ENCODE measurements around the gene ABI3BP. TPM values are rescaled to one million over a fixed set of nuclear protein-coding genes. Genes with fewer than 3 reads are reported as not detected.
A peak's percentile ranks its signal among the peaks of the same experiment; 100 is the strongest.

The ABI3BP gene
- total RNA-seq, 2 donors from 2014 or later: 46.8 to 185 TPM

GRCh38 chr3:100913870-100914648 lies 79.2 kb downstream of the ABI3BP start:
- no peak overlapping the region for H3K4me3 ChIP-seq
- DNase-seq (ENCODE audit: low spot score) (peak; percentile 4), ATAC-seq (ENCODE audit: insufficient number of reproducible peaks, low FRiP score, low read depth) (no peak)
- TF ChIP-seq CTCF (IDR thresholded peaks at IDR 0.05): no peak
- H3K4me1 ChIP-seq (ENCODE audit: control insufficient read depth in 1 of 2, low read depth in 2 of 2): peaks cover 6 to 32% of the 10 kb centered on the region in 2 donors
- no peaks in the 10 kb centered on the region for H3K9me3 ChIP-seq
- H3K27me3 ChIP-seq (replicated peaks; ENCODE audit: insufficient read depth): no peaks in the 10 kb centered on the region
- H3K36me3 ChIP-seq: no peaks in the 10 kb centered on the region
- H3K27ac ChIP-seq: no peak overlapping the region

GRCh38 chr3:100912976-100913545 lies 80.2 kb downstream of the ABI3BP start:
- Histone ChIP-seq H3K4me1 (ENCODE audit: control insufficient read depth in 1 of 2, low read depth in 2 of 2) (peaks cover 6 to 32% of the 10 kb centered on the region in 2 donors), H3K4me3 (no peak overlapping the region), H3K36me3 (no peaks in the 10 kb centered on the region), H3K27ac (no peak overlapping the region), H3K9me3 (no peaks in the 10 kb centered on the region), H3K27me3 (replicated peaks; ENCODE audit: insufficient read depth) (no peaks in the 10 kb centered on the region)
- DNase-seq (ENCODE audit: low spot score) (no peak), ATAC-seq (ENCODE audit: insufficient number of reproducible peaks, low FRiP score, low read depth) (no peak)
- TF ChIP-seq CTCF (IDR thresholded peaks at IDR 0.05): no peak

- no peak overlapping the region for H3K27ac ChIP-seq
- no peak for TF ChIP-seq CTCF (IDR thresholded peaks at IDR 0.05)
Measured at GRCh38 chr3:100912571-100912970, 80.7 kb downstream of the ABI3BP start.

GRCh38 chr3:100911956-100912355 lies 81.3 kb downstream of the ABI3BP start:
- Histone ChIP-seq H3K4me1 (ENCODE audit: control insufficient read depth in 1 of 2, low read depth in 2 of 2) (peaks cover 6 to 32% of the 10 kb centered on the region in 2 donors), H3K27ac (no peak overlapping the region), H3K9me3 (no peaks in the 10 kb centered on the region), H3K27me3 (replicated peaks; ENCODE audit: insufficient read depth) (no peaks in the 10 kb centered on the region), H3K4me3 (no peak overlapping the region), H3K36me3 (no peaks in the 10 kb centered on the region)
- no peak for TF ChIP-seq CTCF (IDR thresholded peaks at IDR 0.05)
- ATAC-seq (ENCODE audit: insufficient number of reproducible peaks, low FRiP score, low read depth) (no peak), DNase-seq (ENCODE audit: low spot score) (no peak)

More at GRCh38 chr3:100912571-100912970, 80.7 kb downstream of the ABI3BP start:
- H3K36me3 ChIP-seq: no peaks in the 10 kb centered on the region
- peaks cover 6 to 32% of the 10 kb centered on the region in 2 donors for H3K4me1 ChIP-seq (ENCODE audit: control insufficient read depth in 1 of 2, low read depth in 2 of 2)
- no peaks in the 10 kb centered on the region for H3K9me3 ChIP-seq
- H3K27me3 ChIP-seq (replicated peaks; ENCODE audit: insufficient read depth): no peaks in the 10 kb centered on the region
- no peak for ATAC-seq (ENCODE audit: insufficient number of reproducible peaks, low FRiP score, low read depth)
- no peak overlapping the region for H3K4me3 ChIP-seq
- no peak for DNase-seq (ENCODE audit: low spot score)

- Histone ChIP-seq H3K9me3 (no peaks in the 10 kb centered on the region), H3K27ac (no peak overlapping the region), H3K4me3 (no peak overlapping the region), H3K4me1 (ENCODE audit: control insufficient read depth in 1 of 2, low read depth in 2 of 2) (peaks cover 6 to 26% of the 10 kb centered on the region in 2 donors), H3K36me3 (no peaks in the 10 kb centered on the region), H3K27me3 (replicated peaks; ENCODE audit: insufficient read depth) (no peaks in the 10 kb centered on the region)
- DNase-seq (ENCODE audit: low spot score) (no peak), ATAC-seq (ENCODE audit: insufficient number of reproducible peaks, low FRiP score, low read depth) (no peak)
- TF ChIP-seq CTCF (IDR thresholded peaks at IDR 0.05): no peak
Measured at GRCh38 chr3:100910986-100911385, 82.2 kb downstream of the ABI3BP start.
